Measurements from ENCODE around the gene FOXP1.

DNA sequence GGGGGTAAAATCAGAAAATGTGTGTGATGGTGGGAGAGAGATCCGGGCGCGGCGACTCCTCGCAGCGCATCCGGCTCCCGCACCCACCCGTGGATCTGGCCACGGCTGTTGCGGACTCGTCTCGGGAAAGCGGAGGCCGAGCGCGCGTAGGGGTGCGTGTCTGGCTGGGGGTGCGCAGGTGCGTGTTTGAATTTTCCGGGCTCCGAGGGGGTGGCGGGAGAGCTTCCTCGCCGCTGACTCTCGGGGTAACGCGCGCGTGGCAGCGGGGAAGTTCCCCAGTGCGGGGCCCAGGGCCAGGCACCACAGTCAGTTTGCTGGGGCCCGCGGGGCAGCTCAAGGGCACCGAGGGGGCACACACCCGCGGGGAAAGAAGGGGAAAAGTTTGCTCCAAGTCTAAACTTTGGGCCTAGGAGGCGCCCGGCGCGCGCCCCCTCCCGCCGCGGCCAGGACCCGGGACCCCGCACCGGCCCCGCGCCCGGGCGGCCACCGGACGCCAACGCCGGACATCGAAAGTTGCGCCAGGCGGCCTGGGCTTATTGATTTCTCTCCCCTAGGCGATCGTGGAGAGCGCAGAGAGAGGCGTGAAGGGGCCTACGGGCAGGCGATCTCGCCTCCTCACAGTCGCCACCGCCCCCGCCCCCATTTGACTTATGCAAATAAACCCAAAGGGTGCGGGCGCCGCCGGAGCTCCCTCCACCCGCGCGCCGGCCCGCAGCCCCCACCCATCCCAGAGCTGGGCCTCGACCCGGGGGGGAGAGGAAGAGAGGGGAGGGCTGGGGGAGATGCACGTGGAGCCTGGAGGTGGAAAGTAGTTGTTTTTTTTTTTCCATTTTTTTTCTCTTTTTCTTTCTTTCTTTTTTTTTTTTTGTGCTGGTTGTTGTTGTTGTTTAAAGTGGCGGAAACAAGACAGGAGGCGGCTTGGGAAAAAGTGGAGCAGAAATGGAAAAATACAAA is 639 bp downstream of the FOXP1 start:
- TF ChIP-seq POLR2A (IDR thresholded peaks at IDR 0.05), result no peak
- TF ChIP-seq, protein P1, sequence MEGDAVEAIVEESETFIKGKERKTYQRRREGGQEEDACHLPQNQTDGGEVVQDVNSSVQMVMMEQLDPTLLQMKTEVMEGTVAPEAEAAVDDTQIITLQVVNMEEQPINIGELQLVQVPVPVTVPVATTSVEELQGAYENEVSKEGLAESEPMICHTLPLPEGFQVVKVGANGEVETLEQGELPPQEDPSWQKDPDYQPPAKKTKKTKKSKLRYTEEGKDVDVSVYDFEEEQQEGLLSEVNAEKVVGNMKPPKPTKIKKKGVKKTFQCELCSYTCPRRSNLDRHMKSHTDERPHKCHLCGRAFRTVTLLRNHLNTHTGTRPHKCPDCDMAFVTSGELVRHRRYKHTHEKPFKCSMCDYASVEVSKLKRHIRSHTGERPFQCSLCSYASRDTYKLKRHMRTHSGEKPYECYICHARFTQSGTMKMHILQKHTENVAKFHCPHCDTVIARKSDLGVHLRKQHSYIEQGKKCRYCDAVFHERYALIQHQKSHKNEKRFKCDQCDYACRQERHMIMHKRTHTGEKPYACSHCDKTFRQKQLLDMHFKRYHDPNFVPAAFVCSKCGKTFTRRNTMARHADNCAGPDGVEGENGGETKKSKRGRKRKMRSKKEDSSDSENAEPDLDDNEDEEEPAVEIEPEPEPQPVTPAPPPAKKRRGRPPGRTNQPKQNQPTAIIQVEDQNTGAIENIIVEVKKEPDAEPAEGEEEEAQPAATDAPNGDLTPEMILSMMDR (IDR thresholded peaks at IDR 0.05), result no peak

All from breast epithelium (tissue), 3 donors.